Mammary epithelial cell (primary cell): ENCODE measurements around the gene HNRNPA2B1.

Experiments used
- EZH2 ChIP-seq: IDR thresholded peaks from 2 replicates; pipeline ENCODE4 v1.6.1; 2012; ENCODE audit warnings: low read length, inconsistent platforms, borderline replicate concordance
- TF ChIP-seq, protein P1 (sequence below), 2 donors: IDR thresholded peaks in 1 of 2; conservative IDR thresholded peaks in 1 of 2; 2 replicates each; pipeline ENCODE4 v1.5.1; 2011 to 2012; ENCODE audit warnings: inconsistent platforms in 2 of 2, low read length in 2 of 2, mild to moderate bottlenecking in 2 of 2, control low read depth in 1 of 2, low read depth in 1 of 2; ENCODE audit not compliant: insufficient read depth in 1 of 2; ENCODE audit errors: extremely low read depth in 1 of 2

DNA sequence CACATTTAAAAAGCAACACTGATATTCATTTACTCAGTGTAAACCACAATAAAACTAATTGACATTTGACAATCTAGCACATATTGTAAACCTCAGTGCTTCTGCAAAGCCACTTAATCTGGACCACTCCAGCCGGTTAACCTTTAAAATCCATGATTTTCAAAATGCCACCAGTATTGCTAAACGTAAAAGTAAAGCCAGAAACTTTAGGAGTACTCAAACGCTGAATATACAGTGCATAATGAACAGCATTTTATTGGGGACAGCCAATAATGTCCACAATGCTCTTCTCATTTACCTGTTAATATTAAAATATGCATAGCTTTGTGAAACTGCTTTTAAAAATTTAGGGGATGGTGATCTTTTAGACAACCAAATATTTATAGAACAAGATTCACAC is 10.8 kb downstream of the HNRNPA2B1 start:
- TF ChIP-seq, protein P1, sequence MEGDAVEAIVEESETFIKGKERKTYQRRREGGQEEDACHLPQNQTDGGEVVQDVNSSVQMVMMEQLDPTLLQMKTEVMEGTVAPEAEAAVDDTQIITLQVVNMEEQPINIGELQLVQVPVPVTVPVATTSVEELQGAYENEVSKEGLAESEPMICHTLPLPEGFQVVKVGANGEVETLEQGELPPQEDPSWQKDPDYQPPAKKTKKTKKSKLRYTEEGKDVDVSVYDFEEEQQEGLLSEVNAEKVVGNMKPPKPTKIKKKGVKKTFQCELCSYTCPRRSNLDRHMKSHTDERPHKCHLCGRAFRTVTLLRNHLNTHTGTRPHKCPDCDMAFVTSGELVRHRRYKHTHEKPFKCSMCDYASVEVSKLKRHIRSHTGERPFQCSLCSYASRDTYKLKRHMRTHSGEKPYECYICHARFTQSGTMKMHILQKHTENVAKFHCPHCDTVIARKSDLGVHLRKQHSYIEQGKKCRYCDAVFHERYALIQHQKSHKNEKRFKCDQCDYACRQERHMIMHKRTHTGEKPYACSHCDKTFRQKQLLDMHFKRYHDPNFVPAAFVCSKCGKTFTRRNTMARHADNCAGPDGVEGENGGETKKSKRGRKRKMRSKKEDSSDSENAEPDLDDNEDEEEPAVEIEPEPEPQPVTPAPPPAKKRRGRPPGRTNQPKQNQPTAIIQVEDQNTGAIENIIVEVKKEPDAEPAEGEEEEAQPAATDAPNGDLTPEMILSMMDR (conservative IDR thresholded peaks at IDR 0.05 in 1 of 2, IDR thresholded peaks at IDR 0.05 in 1 of 2; ENCODE audit: extremely low read depth in 1 of 2, insufficient read depth in 1 of 2, low read depth in 1 of 2, low read length in 2 of 2), result no peak
- no peak for TF ChIP-seq EZH2
